Measurements from ENCODE around the gene SFXN3.

Gene SFXN3, protein sequence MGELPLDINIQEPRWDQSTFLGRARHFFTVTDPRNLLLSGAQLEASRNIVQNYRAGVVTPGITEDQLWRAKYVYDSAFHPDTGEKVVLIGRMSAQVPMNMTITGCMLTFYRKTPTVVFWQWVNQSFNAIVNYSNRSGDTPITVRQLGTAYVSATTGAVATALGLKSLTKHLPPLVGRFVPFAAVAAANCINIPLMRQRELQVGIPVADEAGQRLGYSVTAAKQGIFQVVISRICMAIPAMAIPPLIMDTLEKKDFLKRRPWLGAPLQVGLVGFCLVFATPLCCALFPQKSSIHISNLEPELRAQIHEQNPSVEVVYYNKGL

DNA sequence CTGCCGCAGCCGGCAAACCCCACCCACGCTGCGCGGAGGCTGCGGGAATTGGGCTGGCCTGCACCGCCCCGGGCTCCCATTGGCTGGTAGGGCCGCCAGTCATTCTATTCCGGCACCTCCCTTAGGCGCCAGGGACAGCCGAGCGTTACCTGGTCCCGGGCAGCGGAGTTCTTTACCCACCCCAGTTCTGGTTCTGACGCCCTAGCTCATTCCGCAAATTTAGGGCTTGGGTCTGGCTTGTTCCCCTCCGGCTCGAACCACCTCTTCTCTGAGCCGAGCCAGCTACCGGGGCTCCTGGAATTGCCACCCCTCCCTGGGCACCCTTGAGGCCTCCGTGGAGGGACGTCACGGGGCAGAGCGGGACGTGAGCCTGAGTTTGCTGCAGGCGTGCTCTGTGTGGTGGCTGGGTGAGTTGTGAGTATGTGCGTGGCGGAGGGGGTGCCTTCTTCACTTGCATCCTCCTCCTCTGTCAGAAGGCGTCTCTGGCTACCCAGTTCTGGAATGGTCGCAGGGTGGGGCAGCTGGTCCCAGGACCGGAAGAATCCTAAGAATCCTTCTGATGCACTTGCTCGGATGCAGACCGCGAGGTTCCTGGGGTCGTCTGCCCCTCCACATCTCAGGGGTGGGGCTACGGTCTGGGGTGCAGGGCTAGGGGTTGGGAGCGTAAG, at the start of gene SFXN3, which contains the start of gene PDZD7:
Gene SFXN3, plus strand, starts transcription at position 107 of the 668 bp plus-strand sequence. CDS start 3,461 bp downstream, outside the sequence.
Gene PDZD7, minus strand, starts transcription at position 2 of the 668 bp plus-strand sequence. CDS start 910 bp downstream, outside the sequence.
- no peak for TF ChIP-seq RAD21 (IDR thresholded peaks at IDR 0.05; ENCODE audit: low read depth)
- TF ChIP-seq, protein P1, sequence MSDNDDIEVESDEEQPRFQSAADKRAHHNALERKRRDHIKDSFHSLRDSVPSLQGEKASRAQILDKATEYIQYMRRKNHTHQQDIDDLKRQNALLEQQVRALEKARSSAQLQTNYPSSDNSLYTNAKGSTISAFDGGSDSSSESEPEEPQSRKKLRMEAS (IDR thresholded peaks at IDR 0.05) = peak; percentile 55
- TF ChIP-seq TAF1 (IDR thresholded peaks at IDR 0.05; ENCODE audit: low read depth) = 0 out of 2 replicates have a peak, but pooled peaks have one; percentile 30
- no peak for TF ChIP-seq CREB1 (IDR thresholded peaks at IDR 0.05; ENCODE audit: low read depth)
- TF ChIP-seq CEBPB (IDR thresholded peaks at IDR 0.05) = no peak
- TF ChIP-seq ZBTB7A (IDR thresholded peaks at IDR 0.05; ENCODE audit: low read depth) = peak; percentile 78; the same call in 1 of the 2 replicates
- TF ChIP-seq TEAD4 (IDR thresholded peaks at IDR 0.05) = peak; percentile 38; the same call in 1 of the 2 replicates
- TF ChIP-seq EGR1 (IDR thresholded peaks at IDR 0.05) = peak; percentile 75
- TF ChIP-seq, protein P2, sequence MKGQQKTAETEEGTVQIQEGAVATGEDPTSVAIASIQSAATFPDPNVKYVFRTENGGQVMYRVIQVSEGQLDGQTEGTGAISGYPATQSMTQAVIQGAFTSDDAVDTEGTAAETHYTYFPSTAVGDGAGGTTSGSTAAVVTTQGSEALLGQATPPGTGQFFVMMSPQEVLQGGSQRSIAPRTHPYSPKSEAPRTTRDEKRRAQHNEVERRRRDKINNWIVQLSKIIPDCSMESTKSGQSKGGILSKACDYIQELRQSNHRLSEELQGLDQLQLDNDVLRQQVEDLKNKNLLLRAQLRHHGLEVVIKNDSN (IDR thresholded peaks at IDR 0.05) = no peak
- no peak for TF ChIP-seq NFIC (IDR thresholded peaks at IDR 0.05)

DNA sequence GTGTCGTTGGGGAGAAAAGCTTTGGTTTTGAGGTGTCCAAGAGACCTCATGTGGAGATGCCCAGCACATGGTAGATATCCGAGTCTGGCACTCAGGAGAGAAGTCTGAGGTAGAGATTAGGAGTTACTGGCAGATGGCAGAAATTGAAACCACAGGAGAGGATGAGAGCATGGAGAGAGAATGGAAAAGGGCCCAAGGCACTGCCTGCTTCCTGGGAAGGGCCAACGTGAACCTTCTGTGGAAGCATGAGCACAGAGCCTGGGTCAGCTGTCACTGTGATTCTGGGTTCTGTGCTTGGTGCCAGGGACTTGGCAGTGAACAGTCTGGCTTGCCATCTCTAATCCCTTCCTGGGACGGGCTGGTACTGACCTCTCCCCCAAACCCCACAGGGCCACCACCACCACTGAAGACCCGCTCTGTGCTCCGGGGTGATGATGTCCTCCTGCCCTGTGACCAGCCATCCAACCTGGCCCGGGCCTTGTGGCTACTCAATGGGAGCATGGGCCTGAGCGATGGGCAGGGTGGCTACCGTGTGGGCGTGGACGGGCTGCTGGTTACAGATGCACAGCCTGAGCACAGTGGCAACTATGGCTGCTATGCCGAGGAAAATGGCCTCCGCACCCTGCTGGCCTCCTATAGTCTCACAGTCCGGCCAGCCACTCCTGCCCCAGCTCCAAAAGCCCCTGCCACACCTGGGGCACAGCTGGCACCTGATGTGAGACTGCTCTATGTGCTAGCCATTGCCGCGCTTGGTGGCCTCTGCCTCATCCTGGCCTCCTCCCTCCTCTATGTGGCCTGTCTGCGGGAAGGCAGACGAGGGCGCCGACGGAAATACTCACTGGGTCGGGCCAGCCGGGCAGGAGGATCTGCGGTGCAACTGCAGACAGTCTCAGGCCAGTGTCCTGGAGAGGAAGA, 47.9 kb upstream of the SFXN3 start:
- TF ChIP-seq, protein P1 (IDR thresholded peaks at IDR 0.05) = no peak
- TF ChIP-seq TEAD4 (IDR thresholded peaks at IDR 0.05) (no peak), EGR1 (IDR thresholded peaks at IDR 0.05) (no peak), TAF1 (IDR thresholded peaks at IDR 0.05; ENCODE audit: low read depth) (no peak), ZBTB7A (IDR thresholded peaks at IDR 0.05; ENCODE audit: low read depth) (no peak), FOXM1 (IDR thresholded peaks at IDR 0.05; ENCODE audit: borderline replicate concordance, low read depth) (no peak), NFIC (IDR thresholded peaks at IDR 0.05) (no peak), CEBPB (IDR thresholded peaks at IDR 0.05) (no peak), RAD21 (IDR thresholded peaks at IDR 0.05; ENCODE audit: low read depth) (no peak), YY1 (IDR thresholded peaks at IDR 0.05; ENCODE audit: low read depth) (no peak), TCF12 (IDR thresholded peaks at IDR 0.05; ENCODE audit: low read depth) (no peak), EP300 (IDR thresholded peaks at IDR 0.05; ENCODE audit: borderline replicate concordance) (no peak), CREB1 (IDR thresholded peaks at IDR 0.05; ENCODE audit: low read depth) (no peak)
- TF ChIP-seq, protein P2 (IDR thresholded peaks at IDR 0.05) = no peak
- TF ChIP-seq, protein P3, sequence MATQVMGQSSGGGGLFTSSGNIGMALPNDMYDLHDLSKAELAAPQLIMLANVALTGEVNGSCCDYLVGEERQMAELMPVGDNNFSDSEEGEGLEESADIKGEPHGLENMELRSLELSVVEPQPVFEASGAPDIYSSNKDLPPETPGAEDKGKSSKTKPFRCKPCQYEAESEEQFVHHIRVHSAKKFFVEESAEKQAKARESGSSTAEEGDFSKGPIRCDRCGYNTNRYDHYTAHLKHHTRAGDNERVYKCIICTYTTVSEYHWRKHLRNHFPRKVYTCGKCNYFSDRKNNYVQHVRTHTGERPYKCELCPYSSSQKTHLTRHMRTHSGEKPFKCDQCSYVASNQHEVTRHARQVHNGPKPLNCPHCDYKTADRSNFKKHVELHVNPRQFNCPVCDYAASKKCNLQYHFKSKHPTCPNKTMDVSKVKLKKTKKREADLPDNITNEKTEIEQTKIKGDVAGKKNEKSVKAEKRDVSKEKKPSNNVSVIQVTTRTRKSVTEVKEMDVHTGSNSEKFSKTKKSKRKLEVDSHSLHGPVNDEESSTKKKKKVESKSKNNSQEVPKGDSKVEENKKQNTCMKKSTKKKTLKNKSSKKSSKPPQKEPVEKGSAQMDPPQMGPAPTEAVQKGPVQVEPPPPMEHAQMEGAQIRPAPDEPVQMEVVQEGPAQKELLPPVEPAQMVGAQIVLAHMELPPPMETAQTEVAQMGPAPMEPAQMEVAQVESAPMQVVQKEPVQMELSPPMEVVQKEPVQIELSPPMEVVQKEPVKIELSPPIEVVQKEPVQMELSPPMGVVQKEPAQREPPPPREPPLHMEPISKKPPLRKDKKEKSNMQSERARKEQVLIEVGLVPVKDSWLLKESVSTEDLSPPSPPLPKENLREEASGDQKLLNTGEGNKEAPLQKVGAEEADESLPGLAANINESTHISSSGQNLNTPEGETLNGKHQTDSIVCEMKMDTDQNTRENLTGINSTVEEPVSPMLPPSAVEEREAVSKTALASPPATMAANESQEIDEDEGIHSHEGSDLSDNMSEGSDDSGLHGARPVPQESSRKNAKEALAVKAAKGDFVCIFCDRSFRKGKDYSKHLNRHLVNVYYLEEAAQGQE (IDR thresholded peaks at IDR 0.05; ENCODE audit: low read depth) = no peak

DNA sequence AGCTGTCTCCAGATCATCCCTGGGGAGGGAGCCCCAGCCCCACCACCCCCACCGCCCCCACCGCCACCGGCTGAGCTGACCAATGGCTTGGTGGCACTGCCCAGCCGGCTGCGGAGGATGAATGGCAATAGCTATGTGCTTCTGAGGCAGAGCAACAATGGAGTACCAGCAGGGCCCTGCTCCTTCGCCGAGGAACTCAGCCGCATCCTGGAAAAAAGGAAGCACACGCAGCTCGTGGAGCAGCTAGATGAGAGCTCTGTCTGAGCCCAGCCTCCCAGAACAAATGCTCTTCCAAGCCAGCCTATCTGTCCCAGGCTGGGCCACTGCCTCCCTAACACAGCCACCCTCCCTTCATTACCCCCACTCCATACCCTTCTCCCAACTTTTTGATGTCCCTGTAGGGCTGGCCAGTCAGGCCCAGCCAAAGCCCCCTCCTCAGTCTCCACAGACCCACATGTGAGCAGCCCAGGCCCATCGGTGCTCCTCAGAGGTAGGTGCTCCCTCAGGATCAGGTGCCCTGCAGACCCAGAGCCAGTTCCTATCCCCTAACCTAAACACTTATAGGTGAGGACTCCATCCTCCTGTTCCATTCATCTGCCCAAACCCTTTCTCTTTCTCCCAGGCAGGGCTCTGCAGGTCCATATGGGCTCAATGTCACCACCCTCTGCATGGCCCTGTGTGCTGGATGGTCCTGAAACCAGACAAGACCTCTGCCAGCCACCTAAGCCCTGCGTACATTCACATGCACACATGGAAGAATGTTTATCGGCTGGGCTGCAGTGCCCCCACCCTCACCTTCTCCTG, 47.0 kb upstream of the SFXN3 start:
- TF ChIP-seq, protein P3 (IDR thresholded peaks at IDR 0.05; ENCODE audit: low read depth) = no peak
- no peak for TF ChIP-seq CEBPB (IDR thresholded peaks at IDR 0.05)
- TF ChIP-seq, protein P2 (IDR thresholded peaks at IDR 0.05) = no peak
- no peak for TF ChIP-seq NFIC (IDR thresholded peaks at IDR 0.05)
- no peak for TF ChIP-seq EP300 (IDR thresholded peaks at IDR 0.05; ENCODE audit: borderline replicate concordance)
- no peak for TF ChIP-seq CREB1 (IDR thresholded peaks at IDR 0.05; ENCODE audit: low read depth)
